H9 (cell line): Measurements from ENCODE around the gene LDLRAD4. TPM values are rescaled to one million over a fixed set of nuclear protein-coding genes. Genes with fewer than 3 reads are reported as not detected.

Source experiments
- DNase-seq: peaks from one replicate; pipeline ENCODE4 v3.0.0-alpha.2; 2017
- H2AFZ ChIP-seq: one replicate; pipeline ENCODE4 v1.6.1; 2013; ENCODE audit warnings: mild to moderate bottlenecking, low read length, control low read depth, moderate library complexity
- H2AK5ac ChIP-seq: 2 replicates; pipeline ENCODE4 v1.6.1; 2013; ENCODE audit warnings: low read length, control low read depth, mixed read lengths; ENCODE audit not compliant: insufficient read length
- H2BK120ac ChIP-seq: one replicate; pipeline ENCODE4 v1.6.1; 2013; ENCODE audit warnings: low read depth, mild to moderate bottlenecking, low read length, control low read depth, inconsistent platforms; ENCODE audit not compliant: poor library complexity, severe bottlenecking
- H2BK12ac ChIP-seq: 2 replicates; pipeline ENCODE4 v1.6.1; 2013; ENCODE audit warnings: low read length, control low read depth, mixed read lengths, low read depth; ENCODE audit not compliant: insufficient read length
- H2BK15ac ChIP-seq: 2 replicates; pipeline ENCODE4 v1.6.1; 2013; ENCODE audit warnings: low read depth, low read length, control low read depth
- H2BK20ac ChIP-seq: one replicate; pipeline ENCODE4 v1.6.1; 2013; ENCODE audit warnings: low read depth, mild to moderate bottlenecking, low read length, control low read depth, inconsistent platforms; ENCODE audit not compliant: poor library complexity, severe bottlenecking
- H2BK5ac ChIP-seq: 2 replicates; pipeline ENCODE4 v1.6.1; 2013; ENCODE audit warnings: low read length, control low read depth, mixed read lengths; ENCODE audit not compliant: insufficient read length
- H3K14ac ChIP-seq: 2 replicates; pipeline ENCODE4 v1.6.1; 2013; ENCODE audit warnings: low read length, control low read depth; ENCODE audit not compliant: insufficient read depth
- H3K18ac ChIP-seq: 2 replicates; pipeline ENCODE4 v1.6.1; 2013; ENCODE audit warnings: low read depth, mild to moderate bottlenecking, mixed read lengths, low read length, control low read depth; ENCODE audit not compliant: insufficient read length
- H3K23ac ChIP-seq: 2 replicates; pipeline ENCODE4 v1.6.1; 2013; ENCODE audit warnings: low read length, control low read depth, mixed read lengths, low read depth; ENCODE audit not compliant: insufficient read length
- H3K23me2 ChIP-seq: 2 replicates; pipeline ENCODE4 v1.6.1; 2013; ENCODE audit warnings: low read depth, mild to moderate bottlenecking, mixed read lengths, low read length, control low read depth; ENCODE audit not compliant: insufficient read length, poor library complexity, severe bottlenecking
- H3K27ac ChIP-seq: 2 replicates; pipeline ENCODE4 v1.5.1; 2013; ENCODE audit warnings: low read length, control low read depth, mixed read lengths, low read depth; ENCODE audit not compliant: insufficient read length
- H3K27me3 ChIP-seq: 2 replicates; pipeline ENCODE4 v1.6.1; 2013; ENCODE audit warnings: low read length, control low read depth, inconsistent platforms; ENCODE audit not compliant: insufficient read depth
- H3K4ac ChIP-seq: 2 replicates; pipeline ENCODE4 v1.6.1; 2013; ENCODE audit warnings: low read depth, mild to moderate bottlenecking, control low read depth, inconsistent platforms, low read length, moderate library complexity
- H3K4me1 ChIP-seq: 2 replicates; pipeline ENCODE4 v1.6.1; 2013; ENCODE audit warnings: low read length, control low read depth, inconsistent platforms; ENCODE audit not compliant: insufficient read depth
- H3K4me2 ChIP-seq: 2 replicates; pipeline ENCODE4 v1.6.1; 2013; ENCODE audit warnings: low read length, control low read depth, mixed read lengths; ENCODE audit not compliant: insufficient read length, insufficient read depth
- H3K56ac ChIP-seq: 2 replicates; pipeline ENCODE4 v1.6.1; 2013; ENCODE audit warnings: low read depth, mild to moderate bottlenecking, mixed read lengths, low read length, control low read depth; ENCODE audit not compliant: insufficient read length
- H3K79me1 ChIP-seq: 2 replicates; pipeline ENCODE4 v1.6.1; 2013; ENCODE audit warnings: low read depth, mild to moderate bottlenecking, moderate library complexity, low read length, control low read depth, inconsistent platforms; ENCODE audit not compliant: insufficient read depth, poor library complexity, severe bottlenecking
- H3K79me2 ChIP-seq: 2 replicates; pipeline ENCODE4 v1.6.1; 2013; ENCODE audit warnings: low read length, control low read depth, inconsistent platforms; ENCODE audit not compliant: insufficient read depth
- H3K9ac ChIP-seq: 2 replicates; pipeline ENCODE4 v1.6.1; 2013; ENCODE audit warnings: low read length, control low read depth, mixed read lengths; ENCODE audit not compliant: insufficient read length; ENCODE audit errors: extremely low read depth
- H3K9me3 ChIP-seq: one replicate; pipeline ENCODE4 v1.6.1; 2013; ENCODE audit warnings: low read depth, low read length, inconsistent platforms; ENCODE audit not compliant: control insufficient read depth
- H3T11ph ChIP-seq: one replicate; pipeline ENCODE4 v1.6.1; 2013; ENCODE audit warnings: mild to moderate bottlenecking, low read length, control low read depth, inconsistent platforms
- H4K20me1 ChIP-seq: one replicate; pipeline ENCODE4 v1.6.1; 2013; ENCODE audit not compliant: control insufficient read depth, insufficient read length, insufficient read depth
- H4K5ac ChIP-seq: 2 replicates; pipeline ENCODE4 v1.6.1; 2013; ENCODE audit warnings: low read depth, mild to moderate bottlenecking, mixed read lengths, low read length, control low read depth; ENCODE audit not compliant: insufficient read length
- H4K8ac ChIP-seq: replicated peaks from 2 replicates; pipeline ENCODE4 v1.6.1; 2013; ENCODE audit warnings: low read length, control low read depth, mixed read lengths, low read depth; ENCODE audit not compliant: insufficient read length
- H4K91ac ChIP-seq: 2 replicates; pipeline ENCODE4 v1.6.1; 2013; ENCODE audit warnings: low read depth, mild to moderate bottlenecking, moderate library complexity, mixed read lengths, low read length, control low read depth; ENCODE audit not compliant: insufficient read length
- H3K27ac Mint-ChIP-seq, 3 experiments: 2 replicates in 2 of 3; 3 replicates in 1 of 3; pipeline ENCODE4 v1.8.0; 2020 to 2021; ENCODE audit warnings: mixed read lengths in 3 of 3, mild to moderate bottlenecking in 1 of 3, moderate library complexity in 1 of 3
- H3K27me3 Mint-ChIP-seq: 2 replicates; pipeline ENCODE4 v1.8.0; 2021; ENCODE audit warnings: low read depth, mild to moderate bottlenecking, moderate library complexity, mixed read lengths
- H3K36me3 Mint-ChIP-seq, 3 experiments: 2 replicates in 2 of 3; 3 replicates in 1 of 3; pipeline ENCODE4 v1.8.0; 2020 to 2021; ENCODE audit warnings: low read depth in 3 of 3, mixed read lengths in 3 of 3; ENCODE audit not compliant: insufficient read depth in 1 of 3
- H3K4me1 Mint-ChIP-seq, 2 experiments: 2 replicates each; pipeline ENCODE4 v1.8.0; 2020; ENCODE audit warnings: mixed read lengths in 2 of 2
- H3K4me3 Mint-ChIP-seq, 2 experiments: 2 replicates in 1 of 2; 3 replicates in 1 of 2; pipeline ENCODE4 v1.8.0; 2020 to 2021; ENCODE audit warnings: mild to moderate bottlenecking in 2 of 2, mixed read lengths in 2 of 2, moderate library complexity in 1 of 2
- H3K9me3 Mint-ChIP-seq, 2 experiments: 2 replicates in 1 of 2; 3 replicates in 1 of 2; pipeline ENCODE4 v1.8.0; 2020; ENCODE audit warnings: mild to moderate bottlenecking in 2 of 2, mixed read lengths in 2 of 2, moderate library complexity in 1 of 2
- CTCF ChIP-seq: fragments of 200-600 bp; sonication (generic); conservative IDR thresholded peaks from 3 replicates; pipeline ENCODE4 v1.8.0; 2021; ENCODE audit warnings: antibody characterized with exemption, mild to moderate bottlenecking
- WGBS: extraction: QIAGEN DNeasy Blood & Tissue Kit; methylation state at CpG from one replicate; pipeline ENCODE4 v1.1.7; 2013; ENCODE audit warnings: missing lambda C conversion rate, low lambda C conversion rate, mixed read lengths; ENCODE audit not compliant: insufficient read length; ENCODE audit errors: extremely low coverage; 5-methylcytosine and 5-hydroxymethylcytosine counted together
- total RNA-seq: library from RNA; stranded (reverse); gene quantifications from 2 replicates; pipeline ENCODE4 v1.2.1, GENCODE V29; 2021

LDLRAD4 gene
- total RNA-seq, 1 experiment from 2014 or later, result 3.9 TPM

- no peak overlapping the region for H2AK5ac ChIP-seq
- H3K4me1 ChIP-seq, result no peaks in the 10 kb centered on the region; the same call in 1 of the 2 replicates
- H3K9me3 ChIP-seq, result no peaks in the 10 kb centered on the region
- H4K5ac ChIP-seq, result no peak overlapping the region
- no peaks in the 10 kb centered on the region for H3K79me1 ChIP-seq
- no peak overlapping the region for H3K9ac ChIP-seq
- H3K27ac Mint-ChIP-seq, result no peak overlapping the region
- no peak overlapping the region for H3K14ac ChIP-seq
- H2BK15ac ChIP-seq, result no peak overlapping the region
- H3K23me2 ChIP-seq, result no peaks in the 10 kb centered on the region
- no peaks in the 10 kb centered on the region for H3K36me3 Mint-ChIP-seq
- H2BK5ac ChIP-seq, result no peak overlapping the region
- H3K9me3 Mint-ChIP-seq, result no peaks in the 10 kb centered on the region
- H2BK20ac ChIP-seq, result no peak overlapping the region
- peaks cover 11 to 27% of the 10 kb centered on the region in 2 experiments for H3K4me1 Mint-ChIP-seq
- no peak overlapping the region for H2BK120ac ChIP-seq
- no CpG with 5 or more reads among the region's 6 CpGs for WGBS
- H3T11ph ChIP-seq, result no peak overlapping the region
- H3K23ac ChIP-seq, result no peak overlapping the region
- H3K27ac ChIP-seq, result no peak overlapping the region
- H3K18ac ChIP-seq, result no peak overlapping the region
- TF ChIP-seq CTCF, result no peak
- no peak for DNase-seq
- no peak overlapping the region for H3K4me3 Mint-ChIP-seq
- no peak overlapping the region for H3K4me2 ChIP-seq
- no peak overlapping the region for H4K8ac ChIP-seq
- no peaks in the 10 kb centered on the region for H3K27me3 Mint-ChIP-seq
- no peaks in the 10 kb centered on the region for H3K27me3 ChIP-seq
- H4K20me1 ChIP-seq, result no peaks in the 10 kb centered on the region
- no peak overlapping the region for H3K56ac ChIP-seq
- no peaks in the 10 kb centered on the region for H3K79me2 ChIP-seq
- H2AFZ ChIP-seq, result no peak overlapping the region
- no peak overlapping the region for H2BK12ac ChIP-seq
- H4K91ac ChIP-seq, result no peak overlapping the region
- no peak overlapping the region for H3K4ac ChIP-seq
These were observed 320.5 kb downstream of the LDLRAD4 start for GRCh38 chr18:13539050-13539449.
